A549 (cell line): ENCODE data around the gene TYMS. TPM values are rescaled to one million over a fixed set of nuclear protein-coding genes. Genes with fewer than 3 reads are reported as not detected.

Experiments used
- ATAC-seq, 2 experiments: fragments of 200-7000 bp in 1 of 2; fragments of >200 bp in 1 of 2; cut with Nextera tagmentation in 1 of 2; cut with Tn5 transposase in 1 of 2; 3 replicates each; pipeline versions ENCODE4 v1.8.0 to v1.9.1; 2018 to 2020; ENCODE audit warnings: mild to moderate bottlenecking in 1 of 2, moderate library complexity in 1 of 2
- CTCF ChIA-PET: fragments of 300-600 bp; sonication (Branson Sonifier 250); formaldehyde crosslinking; extraction: SDS; loops from one replicate; lab custom pipeline; 2021; ENCODE audit warnings: antibody characterized with exemption, inconsistent platforms; lab: Yijun Ruan, JAX
- POLR2A ChIA-PET: fragments of 350-600 bp; formaldehyde crosslinking; extraction: SDS; loops from one replicate; lab custom pipeline; 2021; ENCODE audit warnings: antibody characterized with exemption, inconsistent platforms; lab: Yijun Ruan, JAX
- DNase-seq, 2 experiments: peaks; one replicate each; pipeline versions ENCODE4 v3.0.0 to v3.0.0-alpha.2; 2011 to 2016; ENCODE audit warnings: low read depth in 1 of 2, low spot score in 1 of 2
- FAIRE-seq: peaks from 2 replicates; lab custom pipeline; 2011; peaks lifted over from hg19 to GRCh38; lab: Jason Lieb, UNC
- H3K27ac ChIP-seq, 2 experiments: fragments of >200 bp; sonication (Bioruptor Twin); formaldehyde crosslinking; 3 replicates each; pipeline ENCODE4 v1.5.1; 2016 to 2017
- H3K4me1 ChIP-seq: fragments of >200 bp; sonication (Bioruptor Twin); formaldehyde crosslinking; 3 replicates; pipeline ENCODE4 v1.6.1; 2016
- H3K4me2 ChIP-seq: fragments of >200 bp; sonication (Bioruptor Twin); formaldehyde crosslinking; 3 replicates; pipeline ENCODE4 v1.6.1; 2016
- H3K4me3 ChIP-seq: fragments of >200 bp; sonication (Bioruptor Twin); formaldehyde crosslinking; 3 replicates; pipeline ENCODE4 v1.5.1; 2016
- H3K9me3 ChIP-seq: fragments of >200 bp; sonication (Bioruptor Twin); formaldehyde crosslinking; 3 replicates; pipeline ENCODE4 v1.6.1; 2016
- CHD4 ChIP-seq: fragments of 200-600 bp; sonication (generic); IDR thresholded peaks from 2 replicates; pipeline ENCODE4 v1.6.1; 2016; ENCODE audit warnings: antibody characterized with exemption, mild to moderate bottlenecking, borderline replicate concordance
- ESRRA ChIP-seq: fragments of 150-350 bp; IDR thresholded peaks from 2 replicates; pipeline ENCODE4 v1.6.1; 2014; ENCODE audit warnings: mild to moderate bottlenecking, low read length, borderline replicate concordance
- HDAC2 ChIP-seq: fragments of 200-600 bp; sonication (generic); IDR thresholded peaks from 2 replicates; pipeline ENCODE4 v1.6.1; 2016
- HOXB5 ChIP-seq: fragments of 250-450 bp; sonication (Bioruptor Pico); IDR thresholded peaks from 2 replicates; pipeline ENCODE4 v1.5.0; 2020; ENCODE audit warnings: mild to moderate bottlenecking, moderate library complexity
- MAZ ChIP-seq: fragments of 150-350 bp; IDR thresholded peaks from 2 replicates; pipeline ENCODE4 v1.6.1; 2014; ENCODE audit warnings: antibody characterized with exemption, low read depth, low read length, borderline replicate concordance
- MYC ChIP-seq: IDR thresholded peaks from 2 replicates; pipeline ENCODE4 v1.6.1; 2012; ENCODE audit warnings: mild to moderate bottlenecking, inconsistent platforms, low read length, improper control_type of control experiment, borderline replicate concordance
- NPAS2 ChIP-seq: fragments of 250-450 bp; sonication (Bioruptor Pico); IDR thresholded peaks from 2 replicates; pipeline ENCODE4 v1.8.0; 2022; ENCODE audit warnings: mild to moderate bottlenecking, moderate library complexity, borderline replicate concordance
- RCOR1 ChIP-seq: fragments of 150-350 bp; IDR thresholded peaks from 2 replicates; pipeline ENCODE4 v1.6.1; 2014; ENCODE audit warnings: antibody characterized with exemption, low read length, low read depth
- RFX5 ChIP-seq: fragments of 450-650 bp; IDR thresholded peaks from 2 replicates; pipeline ENCODE4 v1.7.1; 2014; ENCODE audit warnings: antibody characterized with exemption, mild to moderate bottlenecking, moderate library complexity
- RNF2 ChIP-seq: fragments of 200-600 bp; sonication (generic); IDR thresholded peaks from 2 replicates; pipeline ENCODE4 v1.6.1; 2016; ENCODE audit warnings: low read depth, mild to moderate bottlenecking, antibody characterized with exemption, moderate library complexity, borderline replicate concordance
- TFCP2L1 ChIP-seq: fragments of 250-450 bp; sonication (Bioruptor Pico); IDR thresholded peaks from 2 replicates; pipeline ENCODE4 v1.5.0; 2021; ENCODE audit warnings: mild to moderate bottlenecking
- TP53 ChIP-seq: fragments of 250-450 bp; sonication (Bioruptor Pico); IDR thresholded peaks from 2 replicates; pipeline ENCODE4 v1.5.0; 2021; ENCODE audit warnings: mild to moderate bottlenecking, moderate library complexity
- ZC3H11A ChIP-seq: fragments of 450-650 bp; IDR thresholded peaks from 2 replicates; pipeline ENCODE4 v1.6.1; 2014; ENCODE audit warnings: antibody characterized with exemption, mild to moderate bottlenecking
- ZFP36 ChIP-seq: fragments of 450-650 bp; IDR thresholded peaks from 2 replicates; pipeline ENCODE4 v1.6.1; 2014; ENCODE audit warnings: borderline replicate concordance; ENCODE audit not compliant: partially characterized antibody
- WGBS: methylation state at CpG from one replicate; pipeline ENCODE4 v1.1.6; 2017; ENCODE audit errors: missing lambda C conversion rate; 5-methylcytosine and 5-hydroxymethylcytosine counted together
- polyA plus RNA-seq, 4 experiments: library from polyadenylated mRNA; depleted of rRNA in 3 of 4; stranded (reverse); fragments of >200 nt; fragmentation: RNase III in 1 of 4; extraction: RNeasy Plus Mini Kit Qiagen cat#74134 plus additional on column Dnase treatment in 1 of 4; gene quantifications; 2 replicates in 3 of 4; 3 replicates in 1 of 4; pipeline ENCODE4 v1.2.3, GENCODE V29; 2011 to 2017
- TF ChIP-seq, protein P1 (sequence below): fragments of >200 bp; sonication (Bioruptor Twin); formaldehyde crosslinking; IDR thresholded peaks from 3 replicates; pipeline ENCODE4 v1.5.1; 2016
- TF ChIP-seq, protein P2 (sequence below): fragments of 200-600 bp; sonication (generic); IDR thresholded peaks from 2 replicates; pipeline ENCODE4 v1.6.1; 2016; ENCODE audit warnings: antibody characterized with exemption, mild to moderate bottlenecking, moderate library complexity
- TF ChIP-seq, protein P3 (sequence below): fragments of >200 bp; sonication (Bioruptor Twin); formaldehyde crosslinking; IDR thresholded peaks from 2 replicates; pipeline ENCODE4 v1.6.1; 2016

The TYMS gene
- polyA plus RNA-seq, 2 of the 4 experiments (the other 2 are of a cell fraction): 118 to 173 TPM

DNA sequence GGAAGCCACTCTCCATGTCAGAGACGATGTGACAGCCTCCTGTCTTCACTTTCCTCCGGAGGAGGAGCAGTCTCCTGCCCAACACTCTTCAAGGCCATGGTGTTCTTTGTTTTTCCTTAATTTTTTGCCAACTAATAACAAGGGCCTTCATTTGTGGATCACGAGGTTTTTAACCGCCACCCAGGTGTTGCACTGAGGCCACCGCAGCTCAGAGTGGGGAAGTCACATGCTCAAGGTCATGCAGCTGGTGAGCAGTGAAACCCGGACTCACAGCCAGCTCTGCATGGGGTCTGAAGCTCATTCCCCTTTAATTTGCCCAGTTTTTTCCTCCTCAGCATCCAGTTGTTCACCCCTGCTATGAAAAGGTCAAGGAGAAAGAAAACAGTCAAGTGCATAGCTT, 35.4 kb downstream of the TYMS start:
- Histone ChIP-seq H3K4me2 (no peak overlapping the region), H3K4me3 (no peak overlapping the region), H3K4me1 (no peaks in the 10 kb centered on the region), H3K9me3 (no peaks in the 10 kb centered on the region), H3K27ac (no peak overlapping the region)
- 91% methylated on average over 6 of the region's 6 CpGs for WGBS
- FAIRE-seq (no peak), DNase-seq (no peak), ATAC-seq (no peak)
- ChIA-PET POLR2A (no interaction called here), CTCF (interaction anchor here (0.6 kb wide), 1 partner anchor 406 kb away, joined by 3 read pairs; no protein-coding TSS in a partner anchor)
- no peak for TF ChIP-seq MYC
- TF ChIP-seq, protein P1, sequence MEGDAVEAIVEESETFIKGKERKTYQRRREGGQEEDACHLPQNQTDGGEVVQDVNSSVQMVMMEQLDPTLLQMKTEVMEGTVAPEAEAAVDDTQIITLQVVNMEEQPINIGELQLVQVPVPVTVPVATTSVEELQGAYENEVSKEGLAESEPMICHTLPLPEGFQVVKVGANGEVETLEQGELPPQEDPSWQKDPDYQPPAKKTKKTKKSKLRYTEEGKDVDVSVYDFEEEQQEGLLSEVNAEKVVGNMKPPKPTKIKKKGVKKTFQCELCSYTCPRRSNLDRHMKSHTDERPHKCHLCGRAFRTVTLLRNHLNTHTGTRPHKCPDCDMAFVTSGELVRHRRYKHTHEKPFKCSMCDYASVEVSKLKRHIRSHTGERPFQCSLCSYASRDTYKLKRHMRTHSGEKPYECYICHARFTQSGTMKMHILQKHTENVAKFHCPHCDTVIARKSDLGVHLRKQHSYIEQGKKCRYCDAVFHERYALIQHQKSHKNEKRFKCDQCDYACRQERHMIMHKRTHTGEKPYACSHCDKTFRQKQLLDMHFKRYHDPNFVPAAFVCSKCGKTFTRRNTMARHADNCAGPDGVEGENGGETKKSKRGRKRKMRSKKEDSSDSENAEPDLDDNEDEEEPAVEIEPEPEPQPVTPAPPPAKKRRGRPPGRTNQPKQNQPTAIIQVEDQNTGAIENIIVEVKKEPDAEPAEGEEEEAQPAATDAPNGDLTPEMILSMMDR: no peak

DNA sequence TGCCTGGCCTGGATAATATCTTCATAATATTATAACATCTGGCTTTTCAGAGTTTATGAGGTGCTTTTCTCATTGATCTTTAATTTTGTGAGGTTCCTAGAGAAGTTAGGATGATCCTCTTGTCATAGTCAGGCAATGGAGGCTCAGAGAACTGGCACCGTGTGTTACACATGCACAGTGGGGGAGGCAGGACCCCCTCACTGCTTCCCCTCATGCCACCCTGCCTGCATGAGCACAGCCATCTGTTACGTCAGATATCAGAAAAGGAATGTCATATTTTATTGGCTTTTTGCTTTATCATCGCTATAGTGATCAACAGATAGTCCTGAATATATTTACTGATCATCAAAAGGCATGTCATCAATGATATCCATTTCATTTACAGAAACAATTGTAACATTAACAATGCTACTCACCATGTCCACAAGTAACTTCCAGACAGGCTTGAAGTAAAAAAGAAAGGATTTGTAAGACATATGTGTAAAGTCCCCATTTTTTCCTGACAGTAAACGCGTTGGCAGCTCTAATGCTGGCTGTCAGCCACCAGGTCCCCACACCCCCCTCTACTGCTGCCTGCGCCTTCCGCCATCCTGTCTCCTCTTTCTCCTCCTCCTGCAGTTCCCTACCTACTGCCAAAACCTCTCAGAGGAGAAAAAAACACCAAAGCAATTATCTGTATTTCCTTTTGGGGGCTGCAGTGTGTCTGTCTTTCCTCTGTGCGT, 36.2 kb downstream of the TYMS start:
- FAIRE-seq (no peak), ATAC-seq (no peak), DNase-seq (no peak)
- no peak overlapping the region for H3K27ac ChIP-seq
- H3K4me3 ChIP-seq: no peak overlapping the region
- CTCF ChIA-PET: interaction anchor here (0.5 kb wide), 1 partner anchor 1810 kb away, joined by 3 read pairs; no protein-coding TSS in a partner anchor
- POLR2A ChIA-PET: no interaction called here
- no peaks in the 10 kb centered on the region for H3K9me3 ChIP-seq
- no peaks in the 10 kb centered on the region for H3K4me1 ChIP-seq
- 87% methylated on average over 8 of the region's 8 CpGs for WGBS
- TF ChIP-seq TP53 (CRISPR knock-in tag) (no peak), ZFP36 (no peak), ZC3H11A (no peak), NPAS2 (CRISPR knock-in tag) (no peak), RNF2 (no peak), ESRRA (no peak)
- TF ChIP-seq, protein P2, sequence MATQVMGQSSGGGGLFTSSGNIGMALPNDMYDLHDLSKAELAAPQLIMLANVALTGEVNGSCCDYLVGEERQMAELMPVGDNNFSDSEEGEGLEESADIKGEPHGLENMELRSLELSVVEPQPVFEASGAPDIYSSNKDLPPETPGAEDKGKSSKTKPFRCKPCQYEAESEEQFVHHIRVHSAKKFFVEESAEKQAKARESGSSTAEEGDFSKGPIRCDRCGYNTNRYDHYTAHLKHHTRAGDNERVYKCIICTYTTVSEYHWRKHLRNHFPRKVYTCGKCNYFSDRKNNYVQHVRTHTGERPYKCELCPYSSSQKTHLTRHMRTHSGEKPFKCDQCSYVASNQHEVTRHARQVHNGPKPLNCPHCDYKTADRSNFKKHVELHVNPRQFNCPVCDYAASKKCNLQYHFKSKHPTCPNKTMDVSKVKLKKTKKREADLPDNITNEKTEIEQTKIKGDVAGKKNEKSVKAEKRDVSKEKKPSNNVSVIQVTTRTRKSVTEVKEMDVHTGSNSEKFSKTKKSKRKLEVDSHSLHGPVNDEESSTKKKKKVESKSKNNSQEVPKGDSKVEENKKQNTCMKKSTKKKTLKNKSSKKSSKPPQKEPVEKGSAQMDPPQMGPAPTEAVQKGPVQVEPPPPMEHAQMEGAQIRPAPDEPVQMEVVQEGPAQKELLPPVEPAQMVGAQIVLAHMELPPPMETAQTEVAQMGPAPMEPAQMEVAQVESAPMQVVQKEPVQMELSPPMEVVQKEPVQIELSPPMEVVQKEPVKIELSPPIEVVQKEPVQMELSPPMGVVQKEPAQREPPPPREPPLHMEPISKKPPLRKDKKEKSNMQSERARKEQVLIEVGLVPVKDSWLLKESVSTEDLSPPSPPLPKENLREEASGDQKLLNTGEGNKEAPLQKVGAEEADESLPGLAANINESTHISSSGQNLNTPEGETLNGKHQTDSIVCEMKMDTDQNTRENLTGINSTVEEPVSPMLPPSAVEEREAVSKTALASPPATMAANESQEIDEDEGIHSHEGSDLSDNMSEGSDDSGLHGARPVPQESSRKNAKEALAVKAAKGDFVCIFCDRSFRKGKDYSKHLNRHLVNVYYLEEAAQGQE: no peak
- no peak overlapping the region for H3K4me2 ChIP-seq

DNA sequence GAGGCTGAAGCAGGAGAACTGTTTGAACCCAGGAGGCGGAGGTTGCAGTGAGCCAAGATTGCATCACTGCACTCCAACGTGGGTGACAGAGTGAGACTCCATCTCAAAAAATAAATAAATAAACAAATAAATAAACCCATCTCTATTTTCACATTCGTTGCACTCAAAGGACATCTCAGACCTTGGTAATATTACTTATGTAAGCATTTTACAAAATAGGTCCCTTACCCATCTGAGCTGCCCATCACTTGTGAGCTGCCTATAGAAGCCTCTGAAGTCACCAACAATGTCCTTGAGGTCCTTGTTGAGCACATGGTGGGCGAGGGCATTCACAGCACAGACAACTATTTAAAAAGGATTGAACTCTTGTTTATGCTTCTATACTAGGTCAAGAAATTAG, 39.6 kb downstream of the TYMS start:
- no peak for TF ChIP-seq ZC3H11A
- TF ChIP-seq RFX5: no peak
- no peak for TF ChIP-seq HDAC2
- TF ChIP-seq, protein P1: no peak
- no peak for TF ChIP-seq CHD4
- no peak for TF ChIP-seq TFCP2L1 (CRISPR knock-in tag)
- no peak for TF ChIP-seq HOXB5 (CRISPR knock-in tag)
- TF ChIP-seq MAZ: no peak
- TF ChIP-seq RCOR1: no peak
- TF ChIP-seq, protein P3, sequence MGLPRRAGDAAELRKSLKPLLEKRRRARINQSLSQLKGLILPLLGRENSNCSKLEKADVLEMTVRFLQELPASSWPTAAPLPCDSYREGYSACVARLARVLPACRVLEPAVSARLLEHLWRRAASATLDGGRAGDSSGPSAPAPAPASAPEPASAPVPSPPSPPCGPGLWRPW: no peak
- Histone ChIP-seq H3K9me3 (no peaks in the 10 kb centered on the region), H3K4me3 (no peak overlapping the region), H3K4me2 (no peak overlapping the region), H3K27ac (no peak overlapping the region), H3K4me1 (peaks cover 15% of the 10 kb centered on the region; the same call in 2 of the 3 replicates)
- WGBS: 82% methylated on average over 4 of the region's 4 CpGs
- no peak for FAIRE-seq
- CTCF ChIA-PET: no interaction called here
- ATAC-seq: no peak
- POLR2A ChIA-PET: no interaction called here
- DNase-seq: no peak
